Vagina (tissue), 2 donors: ENCODE measurements around the gene ATP5MG.

Experiments used
- CTCF ChIP-seq, 3 experiments: fragments of 450-650 bp in 2 of 3; fragments of 200-600 bp in 1 of 3; sonication (generic) in 1 of 3; IDR thresholded peaks; one replicate each; pipeline ENCODE4 v1.5.1; 2017 to 2019; ENCODE audit warnings: antibody characterized with exemption in 3 of 3, mild to moderate bottlenecking in 2 of 3, moderate library complexity in 2 of 3
- POLR2A ChIP-seq, 2 donors: fragments of 450-650 bp; IDR thresholded peaks; one replicate each; pipeline ENCODE4 v1.6.1; 2017; ENCODE audit warnings: antibody characterized with exemption in 2 of 2, mild to moderate bottlenecking in 2 of 2, moderate library complexity in 2 of 2

GRCh38 chr11:118441770-118442275 lies 40.4 kb downstream of the ATP5MG start:
- TF ChIP-seq CTCF (IDR thresholded peaks at IDR 0.05) (no peak), POLR2A (IDR thresholded peaks at IDR 0.05) (no peak)
